ENCODE results near the gene FBXO44. TPM values are rescaled to one million over a fixed set of nuclear protein-coding genes. Genes with fewer than 3 reads are reported as not detected.

Gene FBXO44
- total and polyA plus RNA-seq, 10 of the 15 experiments (the other 5 are each of a cell fraction or from before 2014, with no cell fraction given): 0.77 to 22.4 (median 8.2) TPM

DNA sequence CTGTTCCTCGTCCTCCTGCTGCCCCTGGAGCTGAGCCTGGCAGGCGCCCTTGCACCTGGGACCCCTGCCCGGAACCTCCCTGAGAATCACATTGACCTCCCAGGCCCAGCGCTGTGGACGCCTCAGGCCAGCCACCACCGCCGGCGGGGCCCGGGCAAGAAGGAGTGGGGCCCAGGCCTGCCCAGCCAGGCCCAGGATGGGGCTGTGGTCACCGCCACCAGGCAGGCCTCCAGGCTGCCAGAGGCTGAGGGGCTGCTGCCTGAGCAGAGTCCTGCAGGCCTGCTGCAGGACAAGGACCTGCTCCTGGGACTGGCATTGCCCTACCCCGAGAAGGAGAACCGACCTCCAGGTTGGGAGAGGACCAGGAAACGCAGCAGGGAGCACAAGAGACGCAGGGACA lies 51.6 kb downstream of the FBXO44 start:
- intact Hi-C loops (cut with micrococcal nuclease; ENCODE audit: unreplicated experiment): no loop called here
- Histone ChIP-seq H3K27me3 (replicated peaks in 1 of 2; ENCODE audit: control insufficient read depth in 2 of 2, insufficient read depth in 2 of 2, low read length in 1 of 2) (peaks cover 2 to 7% of the 10 kb centered on the region in 2 experiments), H3K4me2 (ENCODE audit: control insufficient read depth, insufficient read depth) (no peak overlapping the region), H4K20me1 (ENCODE audit: control insufficient read depth, insufficient read depth) (no peaks in the 10 kb centered on the region), H3K4me3 (no peak overlapping the region), H3K36me3 (ENCODE audit: control insufficient read depth in 2 of 2, insufficient read depth in 2 of 2, low read length in 1 of 2) (no peaks in the 10 kb centered on the region), H2AFZ (ENCODE audit: control insufficient read depth, low read depth, low read length) (no peak overlapping the region), H3K27ac (ENCODE audit: control insufficient read depth, insufficient read depth) (no peak overlapping the region), H3K9ac (ENCODE audit: control insufficient read depth, insufficient read depth, low read length) (no peak overlapping the region), H3K79me2 (ENCODE audit: control insufficient read depth, insufficient read depth, low read length) (no peaks in the 10 kb centered on the region), H3K4me1 (ENCODE audit: control insufficient read depth, insufficient read depth, low read length) (no peaks in the 10 kb centered on the region; the same call in 1 of the 2 replicates), H3K9me3 (replicated peaks; ENCODE audit: control insufficient read depth, insufficient read depth, low read length) (no peaks in the 10 kb centered on the region)
- DNase-seq (ENCODE audit: low read depth, low spot score) (no peak), ATAC-seq (no peak), FAIRE-seq (no peak)
- no TSS peak for BruUV-seq (replicated peaks)
- ChIA-PET CTCF (interaction anchor here (1.4 kb wide), 1 partner anchor 16 kb away, joined by 3 read pairs; no protein-coding TSS in a partner anchor), POLR2A (interaction anchor here (1.3 kb wide), 1 partner anchor 51 kb away, joined by 3 read pairs; no protein-coding TSS in a partner anchor), RAD21 (ENCODE audit: unreplicated experiment) (interaction anchor here (3.9 kb wide), 1 partner anchor 55 kb away, joined by 17 read pairs; no protein-coding TSS in a partner anchor), SMC1A (ENCODE audit: uncharacterized antibody, unreplicated experiment) (no interaction called here)
- TF ChIP-seq SMARCA5 (IDR thresholded peaks at IDR 0.05): no peak
- no peak for TF ChIP-seq BCL11A (IDR thresholded peaks at IDR 0.05; ENCODE audit: low read depth, low read length)
- TF ChIP-seq, protein P1, sequence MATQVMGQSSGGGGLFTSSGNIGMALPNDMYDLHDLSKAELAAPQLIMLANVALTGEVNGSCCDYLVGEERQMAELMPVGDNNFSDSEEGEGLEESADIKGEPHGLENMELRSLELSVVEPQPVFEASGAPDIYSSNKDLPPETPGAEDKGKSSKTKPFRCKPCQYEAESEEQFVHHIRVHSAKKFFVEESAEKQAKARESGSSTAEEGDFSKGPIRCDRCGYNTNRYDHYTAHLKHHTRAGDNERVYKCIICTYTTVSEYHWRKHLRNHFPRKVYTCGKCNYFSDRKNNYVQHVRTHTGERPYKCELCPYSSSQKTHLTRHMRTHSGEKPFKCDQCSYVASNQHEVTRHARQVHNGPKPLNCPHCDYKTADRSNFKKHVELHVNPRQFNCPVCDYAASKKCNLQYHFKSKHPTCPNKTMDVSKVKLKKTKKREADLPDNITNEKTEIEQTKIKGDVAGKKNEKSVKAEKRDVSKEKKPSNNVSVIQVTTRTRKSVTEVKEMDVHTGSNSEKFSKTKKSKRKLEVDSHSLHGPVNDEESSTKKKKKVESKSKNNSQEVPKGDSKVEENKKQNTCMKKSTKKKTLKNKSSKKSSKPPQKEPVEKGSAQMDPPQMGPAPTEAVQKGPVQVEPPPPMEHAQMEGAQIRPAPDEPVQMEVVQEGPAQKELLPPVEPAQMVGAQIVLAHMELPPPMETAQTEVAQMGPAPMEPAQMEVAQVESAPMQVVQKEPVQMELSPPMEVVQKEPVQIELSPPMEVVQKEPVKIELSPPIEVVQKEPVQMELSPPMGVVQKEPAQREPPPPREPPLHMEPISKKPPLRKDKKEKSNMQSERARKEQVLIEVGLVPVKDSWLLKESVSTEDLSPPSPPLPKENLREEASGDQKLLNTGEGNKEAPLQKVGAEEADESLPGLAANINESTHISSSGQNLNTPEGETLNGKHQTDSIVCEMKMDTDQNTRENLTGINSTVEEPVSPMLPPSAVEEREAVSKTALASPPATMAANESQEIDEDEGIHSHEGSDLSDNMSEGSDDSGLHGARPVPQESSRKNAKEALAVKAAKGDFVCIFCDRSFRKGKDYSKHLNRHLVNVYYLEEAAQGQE (IDR thresholded peaks at IDR 0.05; ENCODE audit: low read depth, low read length): no peak
- in situ Hi-C loops (cut with MboI): no loop called here
- WGBS (ENCODE audit: insufficient coverage, insufficient replicate concordance, low lambda C conversion rate, missing lambda C conversion rate): 41% methylated on average over 12 of the region's 14 CpGs

Measured in GM12878 (cell line).